DMS79 (cell line): ENCODE data around the gene MAEA.

Experiments used
- DNase-seq: peaks from one replicate; lab custom pipeline; 2025; lab: John Stamatoyannopoulos, UW

Gene MAEA

GRCh38 chr4:1300466-1301455 is 11.1 kb downstream of the MAEA start:
- no peak for DNase-seq

GRCh38 chr4:1302159-1302558 is 12.5 kb downstream of the MAEA start:
- DNase-seq = no peak

GRCh38 chr4:1305261-1305711 is 15.6 kb downstream of the MAEA start:
- DNase-seq = no peak

- no peak for DNase-seq
These were observed 16.2 kb downstream of the MAEA start for GRCh38 chr4:1305781-1306455.

GRCh38 chr4:1307951-1308735 is 18.5 kb downstream of the MAEA start:
- no peak for DNase-seq

GRCh38 chr4:1309261-1310010 is 19.7 kb downstream of the MAEA start:
- DNase-seq = no peak

GRCh38 chr4:1310031-1310795 is 20.5 kb downstream of the MAEA start:
- no peak for DNase-seq

- DNase-seq = no peak
These were observed 21.3 kb downstream of the MAEA start for GRCh38 chr4:1310796-1311631.

- no peak for DNase-seq
These were observed 23.3 kb downstream of the MAEA start for GRCh38 chr4:1312821-1313640.

GRCh38 chr4:1315306-1315705 is 25.6 kb downstream of the MAEA start:
- no peak for DNase-seq

- no peak for DNase-seq
These were observed 26.3 kb downstream of the MAEA start for GRCh38 chr4:1315836-1316536.

GRCh38 chr4:1316537-1317168 is 27.0 kb downstream of the MAEA start:
- DNase-seq = no peak

- DNase-seq = no peak
These were observed 27.7 kb downstream of the MAEA start for GRCh38 chr4:1317177-1318045.

- no peak for DNase-seq
These were observed 28.3 kb downstream of the MAEA start for GRCh38 chr4:1318046-1318375.

GRCh38 chr4:1318488-1319213 is 29.0 kb downstream of the MAEA start:
- no peak for DNase-seq

- DNase-seq = no peak
These were observed 31.8 kb downstream of the MAEA start for GRCh38 chr4:1321486-1321885.
